HL-60 (cell line): ENCODE data around the gene SLC5A5.

ENCODE experiments used
- DNase-seq, 2 experiments: peaks; one replicate each; pipeline ENCODE4 v3.0.0-alpha.2; 2010 to 2020; ENCODE audit warnings: low read depth in 1 of 2, low spot score in 1 of 2
- H3K27ac ChIP-seq: fragments of 250-450 bp; sonication (Bioruptor Pico); replicated peaks from 2 replicates; pipeline ENCODE4 v1.5.1; 2020; ENCODE audit warnings: mild to moderate bottlenecking, moderate library complexity
- H3K27me3 ChIP-seq: fragments of 250-450 bp; sonication (Bioruptor Pico); 2 replicates; pipeline ENCODE4 v1.5.1; 2021; ENCODE audit warnings: mild to moderate bottlenecking, moderate library complexity; ENCODE audit not compliant: insufficient read depth, poor library complexity, severe bottlenecking
- H3K4me3 ChIP-seq: replicated peaks from 2 replicates; pipeline ENCODE4 v1.5.1; 2011; ENCODE audit warnings: mild to moderate bottlenecking, control low read depth, low read length; ENCODE audit not compliant: insufficient read depth
- CTCF ChIP-seq: IDR thresholded peaks from one replicate; pipeline ENCODE4 v1.5.1; 2011; ENCODE audit warnings: low read length, control low read depth, inconsistent platforms; ENCODE audit not compliant: insufficient read depth
- GABPA ChIP-seq: IDR thresholded peaks from 2 replicates; pipeline ENCODE4 v1.6.1; 2012; ENCODE audit warnings: low read depth
- POLR2AphosphoS5 ChIP-seq: IDR thresholded peaks from 2 replicates; pipeline ENCODE4 v1.6.1; 2012; ENCODE audit warnings: low read depth
- REST ChIP-seq: IDR thresholded peaks from 2 replicates; pipeline ENCODE4 v1.6.1; 2012; ENCODE audit warnings: low read depth; ENCODE audit not compliant: insufficient replicate concordance
- SPI1 ChIP-seq: IDR thresholded peaks from 2 replicates; pipeline ENCODE4 v1.6.1; 2012; ENCODE audit warnings: low read depth, mild to moderate bottlenecking, borderline replicate concordance

SLC5A5 gene

DNA sequence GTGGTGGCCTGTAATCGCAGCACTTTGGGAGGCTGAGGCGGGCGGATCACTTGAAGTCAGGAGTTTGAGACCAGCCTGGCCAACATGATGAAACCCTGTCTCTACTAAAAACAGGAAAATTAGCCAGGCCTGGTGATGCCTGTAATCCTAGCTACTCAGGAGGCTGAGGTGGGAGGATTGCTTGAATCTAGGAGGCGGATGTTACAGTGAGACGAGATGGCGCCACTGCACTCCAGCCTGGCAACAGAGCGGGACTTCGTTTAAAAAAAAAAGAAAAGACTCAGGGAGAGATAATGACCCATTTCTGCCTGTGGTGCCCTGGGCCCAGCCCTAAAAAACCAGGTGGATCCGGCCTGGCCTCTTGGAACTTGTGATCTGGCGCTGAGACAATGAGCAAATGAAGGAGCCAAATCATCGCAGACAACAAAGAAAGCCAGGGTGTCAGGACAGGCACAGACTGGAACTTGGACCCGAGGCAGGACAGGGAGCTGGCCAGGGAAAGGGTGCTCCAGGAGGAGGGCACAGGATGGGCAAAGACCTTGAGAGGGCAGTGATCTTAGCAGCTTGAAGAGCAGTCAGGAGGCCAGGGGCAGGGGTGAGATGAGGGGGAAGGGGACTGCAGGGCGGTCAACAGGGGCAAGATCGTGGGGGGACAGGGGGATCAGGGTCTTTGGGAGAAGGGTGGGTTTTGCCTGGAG is 23.0 kb upstream of the SLC5A5 start:
- no peak for DNase-seq
- TF ChIP-seq REST (no peak), CTCF (no peak), GABPA (no peak), SPI1 (no peak), POLR2AphosphoS5 (no peak)
- H3K4me3 ChIP-seq = no peak overlapping the region
- H3K27me3 ChIP-seq = no peaks in the 10 kb centered on the region
- no peak overlapping the region for H3K27ac ChIP-seq

DNA sequence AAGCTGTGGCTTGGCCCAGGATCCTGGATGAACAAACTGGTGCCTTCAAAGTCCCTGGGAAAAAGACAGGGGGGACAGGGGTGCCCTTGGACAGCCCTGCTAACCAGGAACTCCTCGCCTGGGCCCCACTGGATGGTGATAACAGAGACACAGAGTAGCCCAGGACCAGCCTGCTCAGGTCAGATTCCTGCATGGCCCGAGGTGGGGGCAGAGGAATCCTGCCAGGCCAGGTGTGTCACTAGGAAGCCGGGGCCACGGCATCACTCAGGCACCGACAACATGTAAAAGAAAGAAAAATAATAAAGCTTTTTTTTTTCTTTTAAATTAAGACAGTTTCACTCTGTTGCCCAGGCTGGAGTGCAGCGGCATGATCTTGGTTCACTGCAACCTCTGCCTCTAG is 17.7 kb upstream of the SLC5A5 start:
- DNase-seq = no peak
- no peak for TF ChIP-seq CTCF
- TF ChIP-seq GABPA = no peak
- H3K27ac ChIP-seq = no peak overlapping the region

DNA sequence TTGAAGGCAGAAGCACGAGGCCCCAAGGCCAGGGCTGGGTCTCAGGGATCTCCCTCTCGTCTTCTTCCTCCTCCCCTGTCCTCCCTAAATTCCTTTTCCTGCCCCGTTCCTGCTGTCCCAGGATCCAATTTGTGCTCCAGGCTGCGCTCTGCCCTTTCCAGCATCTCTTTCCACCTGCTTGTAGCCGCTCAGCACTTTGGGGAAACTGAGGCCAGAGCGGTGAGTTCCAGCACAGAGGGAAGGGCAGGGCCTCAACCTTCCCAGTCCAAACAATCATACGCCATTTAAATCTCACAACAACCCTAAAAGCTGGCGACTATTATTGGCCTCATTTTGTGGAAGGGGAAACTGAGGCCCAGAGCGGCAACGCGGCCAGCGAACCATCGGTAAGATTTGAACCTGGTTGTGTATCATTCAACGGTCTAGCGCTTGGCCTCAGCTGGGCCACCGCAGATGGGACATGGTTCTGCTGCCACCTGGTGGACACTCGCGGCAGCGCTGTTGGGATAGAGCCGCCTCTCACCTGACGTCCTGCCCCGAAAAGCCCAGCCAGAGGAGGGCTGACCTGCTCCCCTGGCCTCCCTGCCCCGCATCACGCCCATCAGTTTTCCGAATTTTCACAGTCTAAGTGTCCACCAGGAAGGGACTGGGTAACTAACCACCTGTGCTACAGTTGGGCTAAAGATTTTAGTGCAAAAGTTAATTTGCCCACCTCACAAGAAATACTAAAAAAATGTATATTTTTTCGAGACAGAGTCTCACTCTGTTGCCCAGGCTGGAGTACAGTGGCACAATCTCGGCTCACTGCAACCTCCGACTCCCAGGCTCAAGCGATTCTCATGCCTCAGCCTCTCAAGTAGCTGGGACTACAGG is 16.2 kb upstream of the SLC5A5 start:
- Histone ChIP-seq H3K4me3 (no peak overlapping the region), H3K27ac (no peak overlapping the region), H3K27me3 (no peaks in the 10 kb centered on the region)
- TF ChIP-seq POLR2AphosphoS5 = no peak
- peak; percentile 97 for TF ChIP-seq CTCF
- DNase-seq = peak in 1 of 2 experiments; percentile 77

More for the DNA sequence above, 17.7 kb upstream of the SLC5A5 start:
- no peaks in the 10 kb centered on the region for H3K27me3 ChIP-seq
- no peak overlapping the region for H3K4me3 ChIP-seq

DNA sequence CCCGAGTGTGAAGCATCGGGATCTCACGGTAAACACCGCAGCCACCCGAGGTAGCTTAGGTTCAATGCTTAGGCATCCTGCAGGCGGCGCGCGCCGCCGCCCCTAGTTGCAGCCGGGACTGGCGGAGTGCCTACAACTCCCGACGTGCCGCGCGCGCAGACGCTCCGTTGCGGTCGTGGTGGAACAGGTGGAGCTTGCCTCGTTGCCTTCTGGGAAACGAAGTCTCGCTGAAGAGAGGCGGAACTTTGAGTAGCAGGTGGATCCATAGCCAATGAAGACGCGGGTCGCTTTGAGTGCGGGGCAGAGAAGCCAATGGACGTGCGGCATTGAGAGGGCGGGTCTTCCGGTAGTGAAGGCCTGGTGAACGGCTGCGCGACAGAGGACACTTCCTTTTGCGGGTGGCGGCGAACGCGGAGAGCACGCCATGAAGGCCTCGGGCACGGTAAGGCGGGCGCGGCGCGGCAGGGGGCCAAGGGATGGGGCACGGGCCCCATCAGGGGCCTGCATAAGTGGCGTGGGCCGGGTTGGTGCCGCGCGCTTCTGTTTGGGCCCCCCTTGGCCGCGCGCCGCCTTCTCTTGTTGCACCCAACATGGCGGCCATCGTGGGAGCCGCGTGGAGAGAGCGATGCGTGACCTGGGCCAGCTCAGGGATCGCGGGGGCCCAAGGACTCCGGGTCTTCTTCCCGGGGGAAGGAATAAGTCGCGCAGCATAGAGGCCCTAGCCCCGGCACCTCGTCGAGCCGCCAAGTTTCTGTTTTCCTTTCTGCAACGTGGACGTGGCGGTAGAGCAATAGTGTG is 12.0 kb upstream of the SLC5A5 start, which contains the start of gene RPL18A:
Gene RPL18A (plus strand): TSS at position 378 of the 798 bp plus-strand sequence. CDS start 47 bp downstream, at position 425.
- TF ChIP-seq CTCF (peak; percentile 88), POLR2AphosphoS5 (peak; percentile 98), GABPA (peak; percentile 95), SPI1 (peak; percentile 55; the same call in 1 of the 2 replicates), REST (peak; percentile 79)
- peak; percentile 100 for DNase-seq
- peak within 1 kb of the TSS; percentile 57 for H3K4me3 ChIP-seq
- H3K27ac ChIP-seq = peak within 1 kb of the TSS; percentile 97
- no peaks in the 10 kb centered on the region for H3K27me3 ChIP-seq
